H1 (cell line): ENCODE results near the gene CBFA2T2. TPM values are rescaled to one million over a fixed set of nuclear protein-coding genes. Genes with fewer than 3 reads are reported as not detected.

Source experiments
- CTCF ChIA-PET: fragments of 300-600 bp; sonication (Branson Sonifier 250); formaldehyde crosslinking; loops from one replicate; lab custom pipeline; 2021; ENCODE audit not compliant: partially characterized antibody; lab: Charles Lee
- POLR2A ChIA-PET: fragments of 300-600 bp; sonication (Branson Sonifier 250); formaldehyde crosslinking; loops from one replicate; lab custom pipeline; 2021; ENCODE audit warnings: inconsistent platforms; ENCODE audit not compliant: partially characterized antibody; lab: Charles Lee
- DNase-seq, 2 experiments: peaks; one replicate each; pipeline versions ENCODE4 v3.0.0 to v3.0.0-alpha.2; 2010 to 2022; ENCODE audit warnings: low spot score in 2 of 2, low read depth in 1 of 2, mixed read lengths in 1 of 2
- FAIRE-seq: peaks from 2 replicates; lab custom pipeline; 2011; peaks lifted over from hg19 to GRCh38; lab: Jason Lieb, UNC
- H2AFZ ChIP-seq: 2 replicates; pipeline ENCODE4 v1.8.1; 2012; ENCODE audit warnings: low read length, inconsistent platforms
- H2AK5ac ChIP-seq: 2 replicates; pipeline ENCODE4 v1.6.1; 2013; ENCODE audit warnings: low read depth, low read length
- H2BK120ac ChIP-seq: replicated peaks from 2 replicates; pipeline ENCODE3; 2013; ENCODE audit warnings: low read depth, low read length, inconsistent platforms
- H2BK12ac ChIP-seq: 2 replicates; pipeline ENCODE4 v1.6.1; 2013; ENCODE audit warnings: low read depth, low read length
- H2BK15ac ChIP-seq: 2 replicates; pipeline ENCODE4 v1.6.1; 2013; ENCODE audit warnings: low read length
- H2BK20ac ChIP-seq: 2 replicates; pipeline ENCODE4 v1.6.1; 2013; ENCODE audit warnings: low read length
- H2BK5ac ChIP-seq: 2 replicates; pipeline ENCODE4 v1.6.1; 2013; ENCODE audit warnings: low read depth, low read length
- H3K14ac ChIP-seq: 2 replicates; pipeline ENCODE4 v1.6.1; 2013; ENCODE audit warnings: inconsistent platforms; ENCODE audit not compliant: insufficient read length
- H3K18ac ChIP-seq: 2 replicates; pipeline ENCODE4 v1.6.1; 2013; ENCODE audit warnings: low read length; ENCODE audit errors: extremely low read depth
- H3K23ac ChIP-seq: 2 replicates; pipeline ENCODE4 v1.6.1; 2013; ENCODE audit warnings: inconsistent platforms; ENCODE audit not compliant: insufficient read length
- H3K23me2 ChIP-seq: 2 replicates; pipeline ENCODE4 v1.6.1; 2013; ENCODE audit warnings: low read depth, low read length
- H3K27ac ChIP-seq: 2 replicates; pipeline ENCODE4 v1.6.1; 2011; ENCODE audit warnings: low read depth, low read length, inconsistent platforms
- H3K27me3 ChIP-seq, 4 experiments: replicated peaks in 1 of 4; 1 replicate in 1 of 4; 2 replicates in 3 of 4; pipeline versions ENCODE4 v1.6.1 to v1.8.1; 2011 to 2013; ENCODE audit warnings: low read length in 3 of 4, mild to moderate bottlenecking in 3 of 4, inconsistent platforms in 2 of 4, mixed read lengths in 2 of 4, moderate library complexity in 1 of 4; ENCODE audit not compliant: control insufficient read depth in 3 of 4, insufficient read depth in 3 of 4; ENCODE audit errors: extremely low read depth in 1 of 4
- H3K36me3 ChIP-seq, 4 experiments: 2 replicates each; pipeline versions ENCODE4 v1.6.1 to v1.8.1; 2011 to 2013; ENCODE audit warnings: mild to moderate bottlenecking in 4 of 4, low read length in 3 of 4, moderate library complexity in 2 of 4, control low read depth in 1 of 4, inconsistent platforms in 1 of 4; ENCODE audit not compliant: insufficient read depth in 4 of 4, control insufficient read depth in 2 of 4
- H3K4ac ChIP-seq: replicated peaks from 2 replicates; pipeline ENCODE3; 2013; ENCODE audit warnings: low read length, low read depth, mixed read lengths, inconsistent platforms; ENCODE audit not compliant: insufficient read length
- H3K4me1 ChIP-seq, 4 experiments: replicated peaks in 1 of 4; 1 replicate in 1 of 4; 2 replicates in 3 of 4; pipeline versions ENCODE4 v1.6.1 to v1.8.1; 2011 to 2013; ENCODE audit warnings: low read length in 3 of 4, inconsistent platforms in 2 of 4, mixed read lengths in 1 of 4; ENCODE audit not compliant: insufficient read depth in 4 of 4, control insufficient read depth in 3 of 4
- H3K4me2 ChIP-seq, 2 experiments: 2 replicates each; pipeline versions ENCODE4 v1.6.1 to v1.8.1; 2011 to 2013; ENCODE audit warnings: low read depth in 2 of 2, low read length in 2 of 2, control low read depth in 1 of 2, inconsistent platforms in 1 of 2, mild to moderate bottlenecking in 1 of 2; ENCODE audit not compliant: insufficient read depth in 1 of 2
- H3K4me3 ChIP-seq, 4 experiments: fragments of 200-600, 300-600 bp in 1 of 4; sonication (generic), shearing (Covaris generic), sonication (Bioruptor Twin) in 1 of 4; 2 replicates each; pipeline versions ENCODE4 v1.5.1 to v1.8.1; 2011 to 2016; ENCODE audit warnings: low read length in 4 of 4, low read depth in 3 of 4, control low read depth in 2 of 4, inconsistent platforms in 2 of 4, mild to moderate bottlenecking in 2 of 4, mixed read lengths in 1 of 4, moderate library complexity in 1 of 4; ENCODE audit not compliant: insufficient read depth in 2 of 4; ENCODE audit errors: extremely low read depth in 1 of 4
- H3K56ac ChIP-seq: replicated peaks from 2 replicates; pipeline ENCODE3; 2013; ENCODE audit warnings: low read depth, mild to moderate bottlenecking, mixed read lengths, low read length, inconsistent platforms; ENCODE audit not compliant: insufficient read length
- H3K79me1 ChIP-seq: 2 replicates; pipeline ENCODE4 v1.6.1; 2013; ENCODE audit warnings: low read depth, low read length, control low read depth
- H3K79me2 ChIP-seq, 2 experiments: 2 replicates each; pipeline versions ENCODE4 v1.6.1 to v1.8.1; 2012 to 2013; ENCODE audit warnings: low read length in 2 of 2, mild to moderate bottlenecking in 2 of 2, inconsistent platforms in 1 of 2; ENCODE audit not compliant: insufficient read depth in 2 of 2, control insufficient read depth in 1 of 2
- H3K9ac ChIP-seq, 4 experiments: replicated peaks in 1 of 4; 1 replicate in 1 of 4; 2 replicates in 3 of 4; pipeline versions ENCODE4 v1.6.1 to v1.8.1; 2011 to 2013; ENCODE audit warnings: low read depth in 3 of 4, low read length in 3 of 4, control low read depth in 2 of 4, mild to moderate bottlenecking in 2 of 4, moderate library complexity in 2 of 4, inconsistent platforms in 1 of 4; ENCODE audit errors: extremely low read depth in 1 of 4
- H3K9me3 ChIP-seq, 2 experiments: 2 replicates each; pipeline versions ENCODE4 v1.6.1 to v1.8.1; 2012 to 2013; ENCODE audit warnings: mild to moderate bottlenecking in 2 of 2, moderate library complexity in 2 of 2, control low read depth in 1 of 2, inconsistent platforms in 1 of 2, low read depth in 1 of 2, low read length in 1 of 2, mixed read lengths in 1 of 2; ENCODE audit not compliant: insufficient read depth in 2 of 2
- H4K20me1 ChIP-seq, 2 experiments: replicated peaks in 1 of 2; 2 replicates each; pipeline versions ENCODE3 to v1.8.1; 2011 to 2013; ENCODE audit warnings: inconsistent platforms in 2 of 2, low read length in 2 of 2, mild to moderate bottlenecking in 1 of 2; ENCODE audit not compliant: insufficient read depth in 2 of 2, control insufficient read depth in 1 of 2
- H4K5ac ChIP-seq: 2 replicates; pipeline ENCODE4 v1.6.1; 2013; ENCODE audit warnings: low read length, low read depth, mixed read lengths, inconsistent platforms; ENCODE audit not compliant: insufficient read length
- H4K8ac ChIP-seq: 2 replicates; pipeline ENCODE4 v1.8.0; 2013; ENCODE audit warnings: mild to moderate bottlenecking, moderate library complexity, low read length, inconsistent platforms; ENCODE audit not compliant: insufficient read depth; ENCODE audit errors: extremely low read depth
- H4K91ac ChIP-seq: replicated peaks from 2 replicates; pipeline ENCODE3; 2013; ENCODE audit warnings: low read length, mixed read lengths, inconsistent platforms; ENCODE audit not compliant: insufficient read length
- HDAC2 ChIP-seq, 2 experiments: fragments of 300-600 bp in 1 of 2; sonication (generic) in 1 of 2; IDR thresholded peaks; 2 replicates each; pipeline ENCODE4 v1.6.1; 2011 to 2012; ENCODE audit warnings: low read depth in 2 of 2, low read length in 2 of 2, mild to moderate bottlenecking in 2 of 2, moderate library complexity in 2 of 2, borderline replicate concordance in 1 of 2, inconsistent platforms in 1 of 2
- KDM1A ChIP-seq: fragments of 200-600, 300-600 bp; sonication (generic); IDR thresholded peaks from 2 replicates; pipeline ENCODE4 v1.7.1; 2016; ENCODE audit warnings: mild to moderate bottlenecking, low read length, borderline replicate concordance
- POLR2AphosphoS5 ChIP-seq: IDR thresholded peaks from 2 replicates; pipeline ENCODE4 v1.6.1; 2011; ENCODE audit warnings: low read depth, low read length
- WGBS, 2 experiments: shearing (Covaris generic) in 1 of 2; methylation state at CpG; one replicate each; pipeline versions ENCODE4 v1.1.6 to v1.1.7; 2013 to 2015; ENCODE audit warnings: low lambda C conversion rate in 2 of 2, mixed read lengths in 2 of 2, inconsistent platforms in 1 of 2, low coverage in 1 of 2, missing lambda C conversion rate in 1 of 2; ENCODE audit not compliant: insufficient replicate concordance in 2 of 2, insufficient coverage in 1 of 2, insufficient read length in 1 of 2; ENCODE audit errors: extremely low coverage in 1 of 2, missing lambda C conversion rate in 1 of 2; 5-methylcytosine and 5-hydroxymethylcytosine counted together
- polyA plus RNA-seq, 7 experiments: library from polyadenylated mRNA; depleted of rRNA in 3 of 7; stranded (reverse) in 5 of 7; unstranded in 2 of 7; fragments of >200 nt in 5 of 7; fragments of 200-250 nt in 2 of 7; gene quantifications; 1 replicate in 5 of 7; 2 replicates in 1 of 7; 4 replicates in 1 of 7; pipeline versions ENCODE4 v1.2.1 to v1.2.3, GENCODE V29; 2011 to 2013; ENCODE audit warnings: missing spikeins in 2 of 7, mixed read lengths in 2 of 7
- total RNA-seq: library from RNA; stranded (reverse); fragmentation: NEBNext Ultra II Directional; extraction: Animal tissue kit (Norgen Biotek cat#: 25700); gene quantifications from 2 replicates; pipeline ENCODE4 v1.2.1, GENCODE V29; 2021

The CBFA2T2 gene
- total and polyA plus RNA-seq, 2 of the 8 experiments (the other 6 are each of a cell fraction or from before 2014, with no cell fraction given) = 11.6 to 12.9 TPM

- POLR2A ChIA-PET = interaction anchor here (0.9 kb wide), 1 partner anchor 15 kb away, joined by 3 read pairs; no protein-coding TSS in a partner anchor
- DNase-seq = no peak
Observed at GRCh38 chr20:33649201-33649681, 159.3 kb downstream of the CBFA2T2 start.

More at GRCh38 chr20:33649201-33649681, 159.3 kb downstream of the CBFA2T2 start:
- H2AK5ac ChIP-seq = no peak overlapping the region
- H3K79me2 ChIP-seq = no peaks in the 10 kb centered on the region
- H3K4me3 ChIP-seq = no peak overlapping the region
- H4K8ac ChIP-seq = no peak overlapping the region; the same call in 1 of the 2 replicates
- no peak overlapping the region for H3K4me2 ChIP-seq
- WGBS, 2 experiments = 88% methylated on average over 19 of the region's 19 CpGs; no CpG with 5 or more reads in 1 of the 2 experiments
- no peak overlapping the region for H3K23ac ChIP-seq
- no peaks in the 10 kb centered on the region for H3K27me3 ChIP-seq
- no peak overlapping the region for H3K18ac ChIP-seq
- no peak overlapping the region for H2BK5ac ChIP-seq
- no peak overlapping the region for H2BK20ac ChIP-seq
- H2AFZ ChIP-seq = no peak overlapping the region
- no peak overlapping the region for H3K4ac ChIP-seq
- no peak overlapping the region for H3K9ac ChIP-seq
- no peaks in the 10 kb centered on the region for H3K23me2 ChIP-seq
- no peaks in the 10 kb centered on the region for H3K9me3 ChIP-seq
- no peak overlapping the region for H3K14ac ChIP-seq
- no peak overlapping the region for H3K56ac ChIP-seq
- H3K4me1 ChIP-seq = peaks cover 0 to 9% (median under 1%) of the 10 kb centered on the region in 4 experiments; a peak in 4 of 7 replicates
- no peak overlapping the region for H2BK120ac ChIP-seq
- H3K79me1 ChIP-seq = no peaks in the 10 kb centered on the region
- no peak overlapping the region for H4K91ac ChIP-seq
- no peak for FAIRE-seq
- no peak overlapping the region for H2BK12ac ChIP-seq
- H3K36me3 ChIP-seq = peaks cover 0 to 11% (median 0%) of the 10 kb centered on the region in 4 experiments; a peak in 2 of 8 replicates
- H3K27ac ChIP-seq = no peak overlapping the region
- H4K20me1 ChIP-seq = peaks cover 0 to 4% of the 10 kb centered on the region in 2 experiments
- CTCF ChIA-PET = interaction anchor here (0.7 to 1.6 kb wide), 4 partner anchors 11 to 215 kb away, joined by 3 to 5 read pairs (median 3); no protein-coding TSS in a partner anchor
- no peak overlapping the region for H4K5ac ChIP-seq
- TF ChIP-seq KDM1A (no peak), HDAC2 (IDR thresholded peaks at IDR 0.05; ENCODE audit: borderline replicate concordance in 1 of 2, low read depth in 2 of 2, low read length in 2 of 2) (no peak), POLR2AphosphoS5 (0 out of 2 replicates have a peak, but pooled peaks have one; percentile 26)
- H2BK15ac ChIP-seq = no peak overlapping the region
